IMR-90 (cell line): ENCODE data around the gene PAX2. TPM values are rescaled to one million over a fixed set of nuclear protein-coding genes. Genes with fewer than 3 reads are reported as not detected.

ENCODE experiments used
- ATAC-seq: fragments of 200-7000 bp; cut with Tn5 transposase; 2 replicates; pipeline ENCODE4 v1.9.1; 2020; ENCODE audit warnings: low read depth, mild to moderate bottlenecking, moderate library complexity
- BruUV-seq: library from RNA; stranded (reverse); fragments of 400-500 nt; replicated peaks from 2 replicates; lab custom pipeline; 2021; lab: Mats Ljungman, UMichigan
- CTCF ChIA-PET: fragments of 300-600 bp; formaldehyde crosslinking; extraction: SDS; loops from one replicate; lab custom pipeline; 2021; ENCODE audit warnings: antibody characterized with exemption; lab: Yijun Ruan, JAX
- POLR2A ChIA-PET: fragments of 300-600 bp; sonication (Branson Sonifier 250); formaldehyde crosslinking; loops from one replicate; lab custom pipeline; 2022; ENCODE audit warnings: antibody characterized with exemption; ENCODE audit not compliant: unreplicated experiment; lab: Charles Lee
- DNase-seq: peaks from one replicate; pipeline ENCODE4 v3.0.0; 2013
- H2AFZ ChIP-seq: replicated peaks from 2 replicates; pipeline ENCODE3; 2013; ENCODE audit warnings: low read length, mild to moderate bottlenecking; ENCODE audit not compliant: poor library complexity
- H2AK5ac ChIP-seq: 2 replicates; pipeline ENCODE4 v1.6.1; 2013; ENCODE audit warnings: low read depth, low read length, inconsistent platforms
- H2AK9ac ChIP-seq: replicated peaks from 2 replicates; pipeline ENCODE3; 2013; ENCODE audit warnings: mild to moderate bottlenecking, low read depth, low read length, moderate library complexity; ENCODE audit not compliant: poor library complexity
- H2BK120ac ChIP-seq: 2 replicates; pipeline ENCODE4 v1.6.1; 2013; ENCODE audit warnings: low read depth, low read length, inconsistent platforms
- H2BK15ac ChIP-seq: 3 replicates; pipeline ENCODE4 v1.6.1; 2013; ENCODE audit warnings: low read depth, low read length, inconsistent platforms
- H2BK20ac ChIP-seq: 2 replicates; pipeline ENCODE4 v1.6.1; 2013; ENCODE audit warnings: low read depth, mild to moderate bottlenecking, inconsistent platforms, low read length, moderate library complexity
- H2BK5ac ChIP-seq: 2 replicates; pipeline ENCODE4 v1.6.1; 2013; ENCODE audit warnings: mild to moderate bottlenecking, low read depth, low read length, inconsistent platforms; ENCODE audit not compliant: poor library complexity, severe bottlenecking
- H3K14ac ChIP-seq: replicated peaks from 2 replicates; pipeline ENCODE4 v1.6.1; 2013; ENCODE audit warnings: low read depth, low read length, inconsistent platforms
- H3K18ac ChIP-seq: 2 replicates; pipeline ENCODE4 v1.6.1; 2013; ENCODE audit warnings: low read depth, low read length, control low read depth
- H3K23ac ChIP-seq: 2 replicates; pipeline ENCODE4 v1.6.1; 2013; ENCODE audit warnings: low read depth, low read length, inconsistent platforms
- H3K27ac ChIP-seq: 2 replicates; pipeline ENCODE4 v1.5.1; 2013; ENCODE audit warnings: mild to moderate bottlenecking, control low read depth, low read length; ENCODE audit not compliant: insufficient read depth
- H3K27me3 ChIP-seq: 2 replicates; pipeline ENCODE4 v1.6.1; 2013; ENCODE audit warnings: low read length; ENCODE audit not compliant: control insufficient read depth, insufficient read depth
- H3K36me3 ChIP-seq: 2 replicates; pipeline ENCODE4 v1.6.1; 2013; ENCODE audit warnings: low read length, mixed read lengths; ENCODE audit not compliant: control insufficient read depth, insufficient read depth
- H3K4ac ChIP-seq: 2 replicates; pipeline ENCODE4 v1.6.1; 2013; ENCODE audit warnings: low read depth, low read length, inconsistent platforms
- H3K4me1 ChIP-seq: 2 replicates; pipeline ENCODE4 v1.6.1; 2013; ENCODE audit warnings: low read length, mixed read lengths; ENCODE audit not compliant: control insufficient read depth, insufficient read depth
- H3K4me2 ChIP-seq: 2 replicates; pipeline ENCODE4 v1.6.1; 2013; ENCODE audit warnings: low read depth, mild to moderate bottlenecking, control low read depth, low read length, moderate library complexity
- H3K4me3 ChIP-seq: 2 replicates; pipeline ENCODE4 v1.5.1; 2013; ENCODE audit warnings: low read depth, mild to moderate bottlenecking, control low read depth, low read length, moderate library complexity; ENCODE audit not compliant: insufficient read depth
- H3K56ac ChIP-seq: 2 replicates; pipeline ENCODE4 v1.6.1; 2013; ENCODE audit warnings: low read length, inconsistent platforms; ENCODE audit not compliant: insufficient read depth; ENCODE audit errors: extremely low read depth
- H3K79me1 ChIP-seq, 2 experiments: 2 replicates each; pipeline ENCODE4 v1.6.1; 2013; ENCODE audit warnings: low read length in 2 of 2, inconsistent platforms in 1 of 2, low read depth in 1 of 2
- H3K9ac ChIP-seq: 2 replicates; pipeline ENCODE4 v1.6.1; 2013; ENCODE audit warnings: low read depth, low read length, control low read depth
- H3K9me1 ChIP-seq: 2 replicates; pipeline ENCODE4 v1.6.1; 2013; ENCODE audit warnings: low read length, inconsistent platforms; ENCODE audit not compliant: insufficient read depth
- H3K9me3 ChIP-seq: 2 replicates; pipeline ENCODE4 v1.6.1; 2013; ENCODE audit warnings: low read length; ENCODE audit not compliant: control insufficient read depth, insufficient read depth
- H4K20me1 ChIP-seq: 2 replicates; pipeline ENCODE4 v1.6.1; 2013; ENCODE audit warnings: low read length, inconsistent platforms; ENCODE audit not compliant: insufficient read depth
- H4K5ac ChIP-seq: 2 replicates; pipeline ENCODE4 v1.6.1; 2013; ENCODE audit warnings: mild to moderate bottlenecking, low read depth, low read length, control low read depth
- H4K8ac ChIP-seq, 2 experiments: 2 replicates each; pipeline ENCODE4 v1.6.1; 2013; ENCODE audit warnings: low read depth in 2 of 2, low read length in 2 of 2, control low read depth in 1 of 2, inconsistent platforms in 1 of 2
- H4K91ac ChIP-seq: 2 replicates; pipeline ENCODE4 v1.6.1; 2013; ENCODE audit warnings: low read depth, low read length, inconsistent platforms; ENCODE audit not compliant: insufficient read depth
- NFE2L2 ChIP-seq: fragments of 150-350 bp; IDR thresholded peaks from 2 replicates; pipeline ENCODE4 v1.6.1; 2016; ENCODE audit warnings: low read depth, mild to moderate bottlenecking, low read length
- POLR2A ChIP-seq: IDR thresholded peaks from 2 replicates; pipeline ENCODE4 v1.6.1; 2012; ENCODE audit warnings: mild to moderate bottlenecking, low read depth, low read length
- RAD21 ChIP-seq: IDR thresholded peaks from 2 replicates; pipeline ENCODE4 v1.6.1; 2012; ENCODE audit warnings: low read length, improper control_type of control experiment
- RCOR1 ChIP-seq: IDR thresholded peaks from 2 replicates; pipeline ENCODE4 v1.6.1; 2012; ENCODE audit warnings: mild to moderate bottlenecking, low read length, improper control_type of control experiment; ENCODE audit not compliant: insufficient replicate concordance
- RFX5 ChIP-seq: IDR thresholded peaks from 2 replicates; pipeline ENCODE4 v1.8.0; 2012; ENCODE audit warnings: low read depth, mild to moderate bottlenecking, low read length, moderate library complexity
- WGBS, 2 experiments: methylation state at CpG; one replicate each; pipeline versions ENCODE4 v1.1.5 to v1.1.7; 2013; ENCODE audit warnings: missing lambda C conversion rate in 2 of 2; ENCODE audit not compliant: insufficient read length in 1 of 2; ENCODE audit errors: extremely low coverage in 2 of 2; 5-methylcytosine and 5-hydroxymethylcytosine counted together
- dilution Hi-C: fragments of 300-500 bp; cut with HindIII; formaldehyde crosslinking; loops from one replicate; pipeline ENCODE4 v1.14.3; 2018; ENCODE audit warnings: low sequenced_read_pairs; ENCODE audit not compliant: unreplicated experiment
- in situ Hi-C: fragments of 300-500 bp; cut with MboI; formaldehyde crosslinking; loops from 3 replicates; pipeline ENCODE4 v1.14.3; 2019; ENCODE audit warnings: low sequenced_read_pairs, inconsistent platforms, mixed read lengths
- intact Hi-C: fragments of 100-400 bp; cut with micrococcal nuclease; formaldehyde crosslinking; loops from 2 replicates; pipeline ENCODE4 v1.10.0; 2022
- polyA plus RNA-seq, 3 experiments: library from polyadenylated mRNA; depleted of rRNA; stranded (reverse); fragments of >200 nt; gene quantifications; 2 replicates each; pipeline ENCODE4 v1.2.3, GENCODE V29; 2012; ENCODE audit warnings: low replicate concordance in 1 of 3
- total RNA-seq: library from RNA; depleted of rRNA; stranded (reverse); fragments of >200 nt; gene quantifications from 2 replicates; pipeline ENCODE4 v1.2.3, GENCODE V29; 2012

Gene PAX2
- total and polyA plus RNA-seq, 2 of the 4 experiments (the other 2 are of a cell fraction): not detected

DNA sequence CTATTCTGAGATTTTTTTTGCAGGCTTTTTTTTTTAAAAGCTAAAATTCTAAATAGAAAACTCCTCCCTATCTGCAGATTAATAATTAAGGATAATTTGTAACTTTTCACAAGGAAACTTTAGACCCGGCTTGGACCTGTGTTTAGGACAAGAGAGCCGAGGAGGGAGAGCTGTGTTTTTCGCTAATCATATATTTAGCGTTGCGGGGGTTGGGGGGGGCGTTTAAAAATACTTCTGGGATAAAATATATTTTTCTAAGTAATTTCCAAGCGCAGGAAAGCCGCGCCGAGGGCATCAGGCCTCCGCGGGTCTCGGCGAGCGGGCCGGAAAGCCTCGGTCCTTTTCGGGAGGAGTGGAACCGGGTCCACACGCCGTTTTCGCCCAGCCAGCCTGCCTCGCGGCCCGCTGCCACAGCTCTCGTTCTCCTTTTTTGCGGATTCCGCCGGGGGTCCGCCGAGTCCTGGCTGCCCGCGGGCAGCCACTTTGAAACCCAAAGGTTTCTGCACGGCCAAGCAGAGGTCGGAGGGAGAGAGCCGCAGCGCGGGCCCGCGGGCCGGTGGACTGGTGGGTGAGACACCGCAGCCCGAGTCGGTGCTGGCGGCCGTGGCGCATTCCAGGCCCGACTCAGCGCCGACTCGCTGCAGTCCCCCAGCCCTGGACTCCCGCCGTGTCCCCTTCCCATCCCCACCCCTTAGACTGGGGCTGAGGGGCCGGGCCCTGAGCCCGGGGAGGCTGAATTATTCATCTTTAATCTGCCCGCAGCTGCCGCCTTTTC lies 2.3 kb downstream of the PAX2 start:
- in situ Hi-C loops: no loop called here
- Histone ChIP-seq H4K8ac (no peak overlapping the region), H2BK5ac (no peak overlapping the region), H3K4me3 (no peak overlapping the region), H2AFZ (no peak overlapping the region), H3K4me2 (no peak overlapping the region), H3K4ac (no peak overlapping the region), H2BK120ac (no peak overlapping the region), H2AK9ac (no peak overlapping the region), H3K14ac (no peak overlapping the region), H4K5ac (no peak overlapping the region), H3K79me1 (no peaks in the 10 kb centered on the region), H3K56ac (no peak overlapping the region), H2AK5ac (no peak overlapping the region), H3K4me1 (no peaks in the 10 kb centered on the region), H4K20me1 (peaks cover 5% of the 10 kb centered on the region; the same call in 1 of the 2 replicates), H3K9me3 (no peaks in the 10 kb centered on the region; the same call in 1 of the 2 replicates), H3K36me3 (no peaks in the 10 kb centered on the region), H3K9ac (no peak overlapping the region), H3K27me3 (peaks cover 92% of the 10 kb centered on the region), H3K23ac (no peak overlapping the region), H4K91ac (no peak overlapping the region), H2BK20ac (no peak overlapping the region), H2BK15ac (no peak overlapping the region), H3K18ac (no peak overlapping the region), H3K27ac (no peak overlapping the region), H3K9me1 (no peaks in the 10 kb centered on the region)
- no TSS peak for BruUV-seq
- TF ChIP-seq RCOR1 (no peak), RFX5 (no peak), NFE2L2 (no peak), RAD21 (no peak), POLR2A (no peak)
- CTCF ChIA-PET: interaction anchor here (0.7 kb wide), 1 partner anchor 111 kb away, joined by 3 read pairs; no protein-coding TSS in a partner anchor
- DNase-seq: no peak
- ATAC-seq: no peak
- dilution Hi-C loops: no loop called here
- intact Hi-C loops: loop anchor here (10.0 kb wide), 1 partner anchor 127 kb away; no protein-coding TSS in a partner anchor
- POLR2A ChIA-PET: no interaction called here
- WGBS, 2 experiments: 6% methylated on average over 13 of the region's 57 CpGs; no CpG with 5 or more reads in 1 of the 2 experiments
